Glomerular visceral epithelial cell (primary cell): Measurements from ENCODE around the gene SURF4.
"Not testable (repeated sequence)": the region's sequence is repeated elsewhere in the genome, so short reads cannot be mapped to it uniquely, and the experiment has no call there.

ENCODE experiments used
- DNase-seq: peaks from one replicate; pipeline ENCODE4 v3.0.0-alpha.2; 2016; ENCODE audit errors: extremely low spot score

The SURF4 gene

GRCh38 chr9:133334161-133334560 is 41.7 kb downstream of the SURF4 start:
- no peak for DNase-seq

GRCh38 chr9:133333566-133333965 is 42.3 kb downstream of the SURF4 start:
- no peak for DNase-seq

GRCh38 chr9:133333011-133333410 is 42.8 kb downstream of the SURF4 start:
- DNase-seq, result no peak

- DNase-seq, result no peak
Observed at GRCh38 chr9:133332381-133332730, 43.5 kb downstream of the SURF4 start.

GRCh38 chr9:133331641-133332380 is 44.0 kb downstream of the SURF4 start:
- DNase-seq, result no peak

- DNase-seq, result no peak
Observed at GRCh38 chr9:133331221-133331620, 44.6 kb downstream of the SURF4 start.

GRCh38 chr9:133329306-133330156 is 46.3 kb downstream of the SURF4 start:
- DNase-seq, result not testable (repeated sequence)

- no peak for DNase-seq
Observed at GRCh38 chr9:133327834-133328484, 47.9 kb downstream of the SURF4 start.

- DNase-seq, result not testable (repeated sequence)
Observed at GRCh38 chr9:133327021-133327420, 48.8 kb downstream of the SURF4 start.

- DNase-seq, result no peak
Observed at GRCh38 chr9:133323991-133324703, 51.7 kb downstream of the SURF4 start.

- DNase-seq, result no peak
Observed at GRCh38 chr9:133323211-133323610, 52.6 kb downstream of the SURF4 start.

- no peak for DNase-seq
Observed at GRCh38 chr9:133322701-133323100, 53.2 kb downstream of the SURF4 start.

- no peak for DNase-seq
Observed at GRCh38 chr9:133321411-133321935, 54.4 kb downstream of the SURF4 start.

- no peak for DNase-seq
Observed at GRCh38 chr9:133320421-133320881, 55.4 kb downstream of the SURF4 start.

GRCh38 chr9:133317551-133317950 is 58.3 kb downstream of the SURF4 start:
- DNase-seq, result not testable (repeated sequence)

GRCh38 chr9:133315997-133316396 is 59.9 kb downstream of the SURF4 start:
- no peak for DNase-seq
